A673 (cell line): ENCODE results near the gene MAML1.

Experiments used
- CTCF ChIP-seq: fragments of 300-800, 200-600 bp; sonication (generic); conservative IDR thresholded peaks from 2 replicates; pipeline ENCODE4 v1.5.1; 2017; ENCODE audit warnings: low read depth, mild to moderate bottlenecking, antibody characterized with exemption, low read length, moderate library complexity, mixed read lengths
- EZH2 ChIP-seq: fragments of 200-600 bp; sonication (generic); IDR thresholded peaks from 2 replicates; pipeline ENCODE4 v1.6.1; 2017; ENCODE audit warnings: borderline replicate concordance, low read depth, mild to moderate bottlenecking, mixed read lengths, antibody characterized with exemption, low read length; ENCODE audit not compliant: poor library complexity, severe bottlenecking

DNA sequence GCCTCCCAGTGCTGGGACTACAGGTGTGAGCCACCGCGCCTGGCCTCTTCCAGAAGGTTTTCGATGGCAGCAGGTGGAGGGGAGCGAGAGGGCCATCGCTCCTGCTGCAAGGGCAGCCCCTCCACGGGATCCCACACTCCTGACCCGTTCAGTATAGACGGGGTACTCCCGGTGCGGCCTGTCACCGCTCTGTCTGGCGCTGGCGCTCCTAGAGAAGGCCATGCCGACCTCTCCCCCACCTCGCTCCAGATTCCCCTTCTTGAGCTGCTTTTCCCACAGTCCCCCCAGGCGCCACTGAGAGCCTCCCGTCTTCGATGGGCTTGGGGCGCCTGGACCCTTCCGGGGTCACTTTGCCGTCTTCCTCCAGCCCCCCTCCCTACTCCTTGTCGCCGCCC lies 83.8 kb downstream of the MAML1 start:
- no peak for TF ChIP-seq CTCF
- TF ChIP-seq EZH2: no peak
